GM18861 (cell line): ENCODE data around the gene ZSWIM1.
"Not testable (repeated sequence)": the region's sequence is repeated elsewhere in the genome, so short reads cannot be mapped to it uniquely, and the experiment has no call there.

Experiments used
- ATAC-seq: cut with Tn5 transposase; IDR thresholded peaks from one replicate; pipeline ENCODE4 v1.9.1; 2021; ENCODE audit not compliant: unreplicated experiment

ZSWIM1 gene

DNA sequence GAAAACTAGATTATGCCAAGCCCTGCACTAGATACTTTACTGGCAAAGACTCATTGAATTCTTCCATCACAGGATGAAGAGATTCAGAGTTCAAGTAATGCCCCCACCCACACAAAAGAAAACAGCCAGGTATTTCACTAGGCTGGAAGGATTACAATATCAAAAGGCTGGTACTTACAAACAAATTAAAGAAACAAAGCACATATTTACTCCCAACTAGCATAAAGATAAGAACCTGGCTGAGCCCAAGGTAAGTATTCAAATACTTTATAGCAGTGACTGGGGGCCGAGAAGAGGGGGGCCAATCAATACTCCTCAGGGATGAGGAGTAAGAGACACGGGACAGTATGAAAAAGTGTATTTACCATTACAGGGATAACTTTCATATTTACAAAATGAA is 27.5 kb upstream of the ZSWIM1 start:
- ATAC-seq = no peak

DNA sequence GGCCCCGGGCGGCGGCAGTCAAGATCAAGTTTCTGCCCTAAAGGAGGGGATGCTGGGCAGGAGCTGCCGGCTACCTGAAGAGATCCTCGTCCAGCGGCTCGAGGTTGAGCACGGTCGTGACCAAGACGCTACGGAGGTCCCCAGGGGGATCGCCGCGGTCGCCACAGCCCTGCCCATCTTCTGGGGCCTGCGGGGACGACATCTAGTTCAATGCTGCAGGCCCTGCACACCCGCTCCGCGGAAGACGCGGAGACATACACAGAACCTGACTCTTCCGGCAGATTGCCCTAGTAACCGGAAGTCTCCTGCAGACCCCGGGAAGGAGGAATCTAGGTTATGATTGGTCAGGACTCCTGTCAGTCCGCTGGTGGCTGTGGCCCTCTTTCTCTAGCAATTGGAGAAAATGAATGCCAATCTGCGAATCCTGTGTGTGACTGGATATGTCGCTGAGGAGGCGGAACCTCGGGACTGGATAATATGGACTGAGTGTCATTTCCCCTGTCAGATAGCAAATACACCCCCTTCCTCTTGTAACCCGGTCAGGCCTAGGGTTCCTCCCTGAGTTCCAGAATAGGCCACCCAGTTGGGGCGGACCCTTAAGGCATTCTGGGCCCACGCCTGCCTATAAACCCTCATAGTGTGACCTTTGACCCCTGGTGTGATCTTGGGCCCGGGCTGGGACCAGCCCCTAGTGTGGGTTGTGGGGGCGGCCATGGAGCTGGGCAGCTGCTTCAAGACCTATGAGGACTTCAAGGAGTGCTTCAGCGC is 23.7 kb upstream of the ZSWIM1 start, which contains the start of the genes ACOT8 and ZSWIM3:
Gene ACOT8 (minus strand): TSS at position 279 of the 768 bp plus-strand sequence. CDS start 77 bp downstream, at position 202.
Gene ZSWIM3 (plus strand): TSS at position 501 of the 768 bp plus-strand sequence. CDS start 212 bp downstream, at position 713.
- peak; percentile 95 for ATAC-seq

DNA sequence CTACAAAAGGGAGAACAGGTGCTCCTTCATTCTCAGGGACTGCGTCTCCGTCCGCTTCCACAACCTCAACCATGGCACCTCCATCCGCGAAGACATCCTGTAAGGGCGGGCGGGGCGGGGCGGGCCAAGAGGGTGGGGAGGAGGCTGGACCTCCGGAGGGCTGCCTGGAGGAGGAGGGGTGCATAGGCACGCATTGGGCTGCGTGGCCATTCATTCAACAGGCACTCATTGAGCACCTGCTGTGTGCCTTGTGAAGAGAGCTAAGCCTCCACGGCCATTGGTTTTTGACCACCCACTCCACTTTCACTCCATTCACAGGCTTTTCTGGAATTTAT is 23.2 kb upstream of the ZSWIM1 start:
- ATAC-seq = peak; percentile 16

DNA sequence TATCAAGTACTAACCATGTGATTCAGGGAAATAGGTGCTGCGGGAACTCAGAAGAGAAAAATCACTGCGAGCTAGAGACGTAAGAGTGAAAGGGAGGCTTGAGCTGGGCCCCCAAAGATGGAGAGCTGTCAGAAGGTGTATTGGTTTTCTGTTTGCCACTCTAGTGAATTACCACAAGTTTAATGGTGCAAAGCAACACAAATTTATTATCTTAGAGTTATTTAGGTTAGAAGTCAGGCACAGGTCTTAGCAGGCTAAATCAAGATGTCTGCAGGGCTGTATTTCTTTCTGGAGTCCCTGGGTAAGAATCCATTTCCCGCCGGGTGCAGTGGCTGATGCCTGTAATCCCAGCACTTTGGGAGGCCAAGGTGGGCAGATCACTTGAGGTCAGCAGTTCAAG is 21.1 kb upstream of the ZSWIM1 start:
- ATAC-seq = no peak

- no peak for ATAC-seq
Observed at GRCh38 chr20:45860560-45861220, 20.3 kb upstream of the ZSWIM1 start.

- ATAC-seq = no peak
Observed at GRCh38 chr20:45861221-45862075, 19.6 kb upstream of the ZSWIM1 start.

DNA sequence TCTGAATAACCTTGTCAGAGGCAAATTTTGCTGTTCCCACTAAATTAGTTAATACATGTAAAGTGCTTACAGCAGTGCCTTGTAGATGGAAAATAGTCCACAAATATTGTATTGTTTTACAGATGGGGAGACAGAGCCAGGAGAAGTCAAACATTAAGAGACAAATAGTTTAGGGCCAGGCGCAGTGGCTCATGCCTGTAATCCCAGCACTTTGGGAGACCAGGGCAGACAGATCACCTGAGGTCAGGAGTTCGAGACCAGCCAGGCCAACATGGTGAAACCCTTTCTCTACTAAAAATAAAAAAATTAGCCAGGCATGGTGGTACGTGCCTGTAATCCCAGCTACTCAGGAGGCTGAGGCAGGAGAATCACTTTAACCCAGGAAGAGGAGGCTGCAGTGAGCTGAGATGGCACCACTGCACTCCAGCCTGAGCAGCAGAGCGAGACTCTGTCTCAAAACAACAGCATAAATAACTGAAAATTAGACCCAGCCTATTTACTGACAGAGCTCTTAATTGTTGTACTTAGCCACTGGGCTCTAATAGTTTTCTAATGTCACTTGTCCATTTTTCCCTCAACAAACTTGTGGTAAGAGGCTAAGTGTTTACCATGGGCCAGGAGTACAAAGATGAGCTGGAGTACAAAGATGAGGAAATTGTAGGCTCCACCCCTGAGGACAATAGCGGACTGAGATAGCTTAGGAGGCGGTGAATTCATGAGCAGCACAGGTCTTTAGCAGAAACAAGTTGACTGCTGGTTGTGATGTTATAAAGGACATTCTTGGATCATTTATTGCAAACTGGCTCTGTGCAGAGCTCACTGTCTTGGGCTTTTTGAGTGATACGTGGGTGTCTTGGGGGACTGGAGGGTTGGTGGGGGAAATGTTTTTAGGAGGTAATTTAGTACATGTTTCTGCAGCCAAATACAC is 17.2 kb upstream of the ZSWIM1 start:
- no peak for ATAC-seq

- no peak for ATAC-seq
Observed at GRCh38 chr20:45866454-45866853, 14.6 kb upstream of the ZSWIM1 start.

- ATAC-seq = no peak
Observed at GRCh38 chr20:45867136-45867818, 13.8 kb upstream of the ZSWIM1 start.

DNA sequence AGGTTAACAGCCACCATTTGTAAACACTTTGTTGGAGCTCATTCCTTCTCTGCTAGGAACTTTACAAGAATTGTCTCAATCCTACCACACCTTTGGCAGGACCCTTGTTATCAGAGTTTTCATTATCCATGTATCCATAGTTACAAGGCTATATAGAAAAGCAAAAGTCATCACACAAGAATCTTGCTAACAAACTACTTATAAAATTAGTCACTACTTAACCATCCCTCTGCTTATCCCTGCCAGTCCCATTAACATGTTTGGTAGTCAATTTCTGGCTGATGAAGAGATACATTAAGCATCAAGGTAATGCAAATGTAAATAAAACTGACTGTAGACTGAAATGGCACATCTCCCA is 13.2 kb upstream of the ZSWIM1 start:
- no peak for ATAC-seq

- ATAC-seq = no peak
Observed at GRCh38 chr20:45872626-45873025, 8.4 kb upstream of the ZSWIM1 start.

DNA sequence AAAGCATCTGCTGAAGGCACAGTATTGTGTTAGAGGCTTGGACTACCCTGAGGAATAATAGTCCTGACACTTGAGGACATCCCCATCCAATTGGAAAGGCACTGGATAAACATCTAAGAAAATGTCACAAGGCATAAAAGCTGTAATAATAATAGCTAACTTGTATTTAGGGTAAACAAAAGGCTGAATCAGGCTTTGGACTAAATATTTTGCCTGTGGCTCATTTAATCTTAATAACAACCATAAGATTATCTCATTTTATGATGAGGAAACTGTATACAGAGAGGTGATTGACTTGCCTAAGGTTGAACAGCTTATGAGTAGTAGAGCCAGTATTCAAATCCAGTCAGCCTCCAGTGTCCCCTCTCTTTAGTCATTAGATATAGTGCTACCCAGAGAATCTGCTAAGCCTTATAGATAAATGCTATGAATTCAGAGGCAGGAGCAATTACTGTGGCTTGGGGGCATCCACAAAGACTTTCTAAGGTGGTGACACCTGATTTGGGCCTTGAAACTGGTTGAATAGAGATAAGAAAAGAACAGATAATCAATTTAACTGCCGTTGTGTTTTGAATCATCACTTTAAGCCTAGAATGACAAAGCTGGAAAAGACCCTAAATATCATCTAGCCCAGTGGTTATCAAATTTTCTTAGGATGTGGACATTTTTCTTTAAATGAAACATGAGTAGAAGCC is 7.5 kb upstream of the ZSWIM1 start:
- no peak for ATAC-seq

DNA sequence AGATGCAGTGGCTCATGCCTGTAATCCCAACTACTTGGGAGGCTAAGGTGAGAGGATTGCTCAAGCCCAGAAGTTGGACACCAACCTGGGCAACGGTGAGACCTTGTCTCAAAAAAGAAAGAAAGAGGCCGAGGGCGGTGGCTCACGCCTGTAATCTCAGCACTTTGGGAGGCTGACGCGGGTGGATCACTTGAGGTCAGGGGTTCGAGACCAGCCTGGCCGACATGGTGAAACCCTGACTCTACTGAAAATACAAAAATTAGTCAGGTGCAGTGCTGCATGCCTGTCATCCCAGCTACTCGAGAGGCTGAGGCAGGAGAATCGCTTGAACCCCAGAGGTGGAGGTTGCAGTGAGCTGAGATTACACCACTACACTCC is 6.9 kb upstream of the ZSWIM1 start:
- not testable (repeated sequence) for ATAC-seq

GRCh38 chr20:45874576-45874975 is 6.5 kb upstream of the ZSWIM1 start:
- no peak for ATAC-seq

DNA sequence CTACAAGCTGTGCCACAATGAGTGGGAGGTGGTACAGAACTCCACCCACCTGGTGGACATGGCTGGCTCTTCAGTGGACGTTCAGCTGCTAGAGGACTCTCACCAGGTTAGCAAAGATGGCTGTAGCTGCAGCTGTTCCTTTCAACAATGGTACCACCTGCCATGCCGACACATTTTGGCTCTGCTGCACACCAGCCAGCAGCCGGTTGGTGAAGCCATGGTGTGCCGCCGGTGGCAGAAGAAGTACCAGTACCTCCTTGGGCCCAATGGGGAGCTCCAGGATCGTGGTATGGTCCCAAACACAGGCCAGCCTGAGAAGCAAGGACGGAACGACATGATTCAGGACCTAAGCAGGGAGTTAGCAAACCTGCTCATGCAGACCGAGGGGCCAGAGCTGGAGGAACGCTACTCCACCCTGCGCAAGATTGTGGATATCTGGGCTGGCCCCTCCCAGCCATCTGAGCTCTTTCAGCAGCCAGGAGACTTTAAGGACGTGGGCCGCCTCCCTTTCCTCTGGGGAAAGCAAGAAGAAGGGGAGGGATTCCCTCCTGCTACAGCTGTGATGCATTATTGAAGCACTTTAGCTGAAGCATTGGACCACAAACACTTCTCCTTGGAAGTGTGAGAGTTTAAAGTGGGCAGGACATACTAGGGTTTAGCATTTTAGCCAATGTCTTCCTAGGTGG is 2.8 kb upstream of the ZSWIM1 start:
- no peak for ATAC-seq

DNA sequence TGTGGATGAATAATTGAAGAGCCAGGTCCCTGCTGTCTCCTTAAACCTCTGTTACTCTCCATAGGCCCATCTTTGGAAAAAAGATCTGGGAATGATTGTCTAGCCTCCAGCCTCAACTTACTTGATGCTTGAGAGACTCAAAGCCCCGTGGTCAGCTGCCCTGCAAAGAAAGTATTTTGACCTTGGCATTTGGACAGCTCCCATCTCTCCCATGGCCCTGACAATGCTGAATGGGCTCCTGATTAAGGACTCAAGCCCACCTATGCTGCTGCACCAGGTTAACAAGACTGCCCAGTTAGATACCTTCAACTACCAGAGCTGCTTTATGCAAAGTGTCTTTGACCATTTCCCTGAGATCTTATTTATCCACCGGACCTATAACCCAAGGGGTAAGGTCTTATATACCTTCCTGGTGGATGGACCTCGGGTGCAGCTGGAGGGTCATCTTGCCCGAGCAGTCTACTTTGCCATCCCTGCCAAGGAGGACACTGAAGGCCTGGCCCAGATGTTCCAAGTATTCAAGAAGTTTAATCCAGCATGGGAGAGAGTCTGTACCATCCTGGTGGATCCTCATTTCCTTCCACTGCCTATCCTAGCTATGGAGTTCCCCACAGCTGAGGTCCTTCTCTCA is 1.6 kb downstream of the ZSWIM1 start:
- ATAC-seq = no peak

- ATAC-seq = no peak
Observed at GRCh38 chr20:45883100-45883469, 2.1 kb downstream of the ZSWIM1 start.

DNA sequence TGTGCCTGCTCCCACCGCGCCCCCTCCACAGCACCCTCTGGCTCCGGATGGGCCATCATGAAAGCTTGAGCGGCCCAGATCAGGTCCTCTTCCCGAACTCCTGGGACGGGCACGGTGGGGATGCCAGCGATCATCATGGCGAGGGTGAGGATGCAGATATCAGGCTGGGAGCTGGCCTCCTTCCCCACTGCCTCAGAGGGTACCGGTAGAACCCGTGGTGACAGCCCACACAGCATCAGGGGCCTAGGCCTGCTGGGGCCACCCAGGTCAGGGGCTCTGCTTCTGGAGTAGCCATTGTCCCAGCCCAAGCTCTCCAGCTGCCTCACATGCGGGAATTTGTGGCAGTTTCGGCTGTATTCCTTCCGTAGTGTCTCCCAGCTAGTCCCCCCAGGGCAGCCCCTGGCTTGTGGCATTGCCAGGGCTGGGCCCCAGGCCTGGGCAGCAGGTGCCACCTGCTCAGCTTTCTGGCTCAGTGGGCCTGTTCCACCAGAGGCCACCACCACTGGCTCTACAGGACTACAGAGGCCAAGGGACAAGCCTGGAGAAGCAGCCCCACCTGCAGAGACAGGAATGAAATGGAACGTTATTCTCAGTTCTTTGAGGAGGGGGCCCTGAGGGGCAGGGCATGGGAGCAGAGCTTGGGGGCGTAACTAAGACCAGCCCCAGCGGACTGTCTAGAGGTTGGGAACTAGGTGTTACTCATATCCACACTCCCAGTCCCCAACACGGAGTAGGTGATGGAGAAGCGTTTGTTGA is 5.7 kb downstream of the ZSWIM1 start:
- ATAC-seq = no peak
